Activated naive CD4-positive, alpha-beta T cell treated with anti-CD3 and anti-CD28 coated beads, Interleukin-2, amount 10 ng/mL, durations not matched to agents 7 days and 5 days (primary cell): ENCODE data around the gene DHRS2.

ENCODE experiments used
- CTCF ChIA-PET: fragments of 350-600 bp; sonication (Branson Sonifier 250); formaldehyde crosslinking; loops from one replicate; lab custom pipeline; 2021; ENCODE audit warnings: antibody characterized with exemption; lab: Charles Lee
- DNase-seq: peaks from one replicate; pipeline ENCODE4 v3.0.0-alpha.2; 2020
- H3K27ac Mint-ChIP-seq: one replicate; pipeline ENCODE4 v1.8.0; 2021; ENCODE audit warnings: mild to moderate bottlenecking, moderate library complexity, mixed read lengths
- H3K27me3 Mint-ChIP-seq: one replicate; pipeline ENCODE4 v1.8.0; 2021; ENCODE audit warnings: mild to moderate bottlenecking, mixed read lengths
- H3K36me3 Mint-ChIP-seq: one replicate; pipeline ENCODE4 v1.8.0; 2021; ENCODE audit warnings: mixed read lengths
- H3K4me1 Mint-ChIP-seq: one replicate; pipeline ENCODE4 v1.8.0; 2021; ENCODE audit warnings: mixed read lengths
- H3K4me3 Mint-ChIP-seq: one replicate; pipeline ENCODE4 v1.8.0; 2021; ENCODE audit warnings: mild to moderate bottlenecking, moderate library complexity, mixed read lengths
- H3K9me3 Mint-ChIP-seq: one replicate; pipeline ENCODE4 v1.8.0; 2021; ENCODE audit warnings: mixed read lengths

The DHRS2 gene

DNA sequence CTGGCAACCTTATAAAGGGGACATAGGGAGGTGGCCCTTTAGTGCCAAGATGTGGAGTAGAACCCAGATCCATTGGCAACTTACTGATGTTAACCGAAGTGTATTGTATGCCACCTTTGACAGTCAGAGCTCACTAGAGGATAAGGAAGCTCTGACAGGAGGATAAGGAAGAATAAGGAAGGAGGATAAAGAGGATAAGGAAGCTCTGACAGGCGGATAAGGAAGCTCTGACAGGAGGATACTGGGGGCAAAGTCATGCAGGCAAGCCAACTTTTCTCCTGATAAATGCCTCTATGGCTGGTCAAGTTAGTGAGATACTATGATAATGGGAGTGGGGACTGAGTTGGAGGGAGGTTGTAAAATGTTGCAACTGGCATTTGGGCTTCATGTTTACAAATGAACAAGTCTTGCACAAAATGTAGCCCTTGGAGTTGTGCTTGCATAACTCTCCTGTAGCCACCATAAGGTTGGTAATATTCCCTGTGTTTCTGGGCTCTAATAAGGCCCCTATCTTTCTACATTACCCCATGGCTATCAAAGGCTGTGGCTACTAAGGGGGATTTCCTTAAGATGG, 17.7 kb upstream of the DHRS2 start:
- Mint-ChIP-seq H3K27ac (no peak overlapping the region), H3K4me1 (no peaks in the 10 kb centered on the region), H3K36me3 (no peaks in the 10 kb centered on the region), H3K9me3 (no peaks in the 10 kb centered on the region), H3K27me3 (peaks cover 23% of the 10 kb centered on the region), H3K4me3 (no peak overlapping the region)
- CTCF ChIA-PET, result no interaction called here
- DNase-seq, result no peak

DNA sequence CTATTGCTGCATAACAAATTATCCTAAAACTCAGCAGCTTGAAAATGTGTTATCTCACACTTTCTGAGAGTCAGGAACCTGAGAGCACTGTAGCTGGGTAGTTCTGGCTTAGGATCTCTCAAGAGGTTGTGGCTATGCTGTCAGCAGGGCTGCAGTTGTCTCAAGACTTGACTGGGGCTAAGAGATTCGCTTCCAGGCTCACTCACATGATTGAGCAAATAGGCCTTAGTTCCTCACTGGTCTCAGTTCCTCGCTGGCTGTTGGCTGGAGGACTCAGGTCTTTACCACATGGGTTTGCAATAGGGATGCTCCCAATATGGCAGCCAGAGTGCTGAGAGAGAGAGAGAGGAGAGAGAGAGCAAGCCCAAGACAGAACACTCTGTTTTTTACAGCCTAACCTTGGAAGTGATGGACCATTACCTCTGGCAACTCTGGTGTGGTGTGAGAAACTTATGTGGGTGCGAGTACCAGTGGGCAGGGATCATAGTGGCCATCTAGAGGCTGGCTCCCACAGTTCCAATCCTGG, 15.9 kb upstream of the DHRS2 start:
- H3K9me3 Mint-ChIP-seq, result peaks cover 14% of the 10 kb centered on the region

DNA sequence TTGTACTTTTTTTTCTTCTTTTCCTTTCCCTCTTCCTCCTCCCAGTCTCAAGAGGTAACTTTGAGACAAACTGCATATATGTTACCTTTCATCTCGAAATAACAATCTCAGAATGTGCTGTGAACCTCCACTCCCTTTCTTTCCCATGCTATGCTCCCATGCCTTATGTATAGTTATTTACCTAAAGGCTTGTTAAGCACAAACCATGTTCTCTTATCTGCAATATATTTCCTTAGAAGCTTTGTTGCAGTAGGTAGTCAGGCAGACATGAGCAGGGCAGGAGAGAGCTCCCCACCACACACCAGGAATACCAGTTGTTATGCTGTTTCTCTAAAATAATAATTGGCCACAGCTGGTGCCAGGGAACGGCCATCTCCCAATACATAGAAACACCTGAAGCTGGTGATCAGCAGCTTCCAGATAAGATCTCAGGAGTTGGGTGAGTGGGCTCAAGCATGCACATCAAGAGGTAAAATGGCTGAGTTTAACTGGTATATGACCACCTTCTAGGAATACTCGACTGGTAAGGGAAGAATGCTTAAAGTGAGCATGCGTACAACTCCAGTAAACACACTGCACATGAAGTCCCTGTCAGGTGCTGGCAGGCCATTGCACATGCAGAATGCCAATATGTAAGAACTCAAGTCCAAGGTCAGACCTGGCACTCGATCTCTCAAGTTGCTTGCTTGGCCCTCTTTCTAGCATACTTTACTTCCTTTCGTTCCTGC, 14.8 kb upstream of the DHRS2 start:
- H3K4me1 Mint-ChIP-seq, result no peaks in the 10 kb centered on the region
- no peak overlapping the region for H3K27ac Mint-ChIP-seq
- H3K27me3 Mint-ChIP-seq, result peaks cover 12% of the 10 kb centered on the region
- CTCF ChIA-PET, result interaction anchor here (0.6 to 3.8 kb wide), 4 partner anchors 10 to 331 kb away, joined by 3 to 25 read pairs (median 3); no protein-coding TSS in a partner anchor
- peaks cover 16% of the 10 kb centered on the region for H3K9me3 Mint-ChIP-seq
- H3K4me3 Mint-ChIP-seq, result no peak overlapping the region
- no peaks in the 10 kb centered on the region for H3K36me3 Mint-ChIP-seq
- DNase-seq, result no peak

More for the DNA sequence above, 15.9 kb upstream of the DHRS2 start:
- no peak for DNase-seq
- Mint-ChIP-seq H3K4me3 (no peak overlapping the region), H3K27ac (no peak overlapping the region), H3K4me1 (no peaks in the 10 kb centered on the region), H3K27me3 (peaks cover 16% of the 10 kb centered on the region), H3K36me3 (no peaks in the 10 kb centered on the region)
- CTCF ChIA-PET, result interaction anchor here (3.8 kb wide), 1 partner anchor 12 kb away, joined by 25 read pairs; no protein-coding TSS in a partner anchor

DNA sequence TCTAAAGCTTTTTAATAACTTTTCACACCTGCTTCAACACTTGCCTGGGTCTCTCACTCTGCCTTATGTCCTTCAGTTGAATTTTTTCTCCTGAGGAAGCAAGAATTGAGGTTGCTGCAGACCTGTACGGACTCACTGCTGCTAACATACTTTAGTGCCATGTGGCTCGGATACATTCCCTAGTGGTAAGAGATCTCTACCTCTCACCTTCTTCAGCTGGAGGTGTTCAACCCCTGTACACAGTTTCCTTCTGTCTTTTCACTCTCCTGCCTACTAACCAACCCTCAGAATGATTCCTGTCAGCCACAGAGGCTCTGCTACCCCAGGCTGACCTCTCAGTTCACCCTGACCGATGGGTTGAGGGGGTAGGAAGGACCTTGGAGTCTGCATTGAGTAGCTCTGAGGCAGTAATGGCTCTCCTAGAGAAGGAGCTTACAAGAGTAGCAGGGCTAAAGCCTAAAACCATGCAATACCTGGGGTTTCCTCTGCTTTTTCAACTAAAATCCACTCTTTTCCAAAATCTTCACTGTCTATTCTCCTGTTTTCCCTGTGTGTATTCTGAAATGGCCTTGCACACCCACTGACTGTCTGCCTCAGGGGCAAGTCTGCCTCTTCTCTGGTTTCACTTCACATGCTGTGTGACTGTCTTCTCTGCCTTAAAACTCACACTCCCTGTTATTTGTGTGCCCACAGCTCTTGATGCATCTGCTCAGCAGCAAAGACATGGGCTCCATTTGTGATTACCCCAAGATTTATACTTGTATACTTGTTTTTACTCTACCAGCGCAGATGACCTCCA, 14.0 kb upstream of the DHRS2 start:
- Mint-ChIP-seq H3K27me3 (peaks cover 16% of the 10 kb centered on the region), H3K4me1 (no peaks in the 10 kb centered on the region), H3K4me3 (no peak overlapping the region), H3K9me3 (peaks cover 16% of the 10 kb centered on the region), H3K36me3 (no peaks in the 10 kb centered on the region), H3K27ac (no peak overlapping the region)
- CTCF ChIA-PET, result interaction anchor here (0.6 to 3.8 kb wide), 4 partner anchors 11 to 330 kb away, joined by 3 to 25 read pairs (median 3); no protein-coding TSS in a partner anchor
- no peak for DNase-seq

DNA sequence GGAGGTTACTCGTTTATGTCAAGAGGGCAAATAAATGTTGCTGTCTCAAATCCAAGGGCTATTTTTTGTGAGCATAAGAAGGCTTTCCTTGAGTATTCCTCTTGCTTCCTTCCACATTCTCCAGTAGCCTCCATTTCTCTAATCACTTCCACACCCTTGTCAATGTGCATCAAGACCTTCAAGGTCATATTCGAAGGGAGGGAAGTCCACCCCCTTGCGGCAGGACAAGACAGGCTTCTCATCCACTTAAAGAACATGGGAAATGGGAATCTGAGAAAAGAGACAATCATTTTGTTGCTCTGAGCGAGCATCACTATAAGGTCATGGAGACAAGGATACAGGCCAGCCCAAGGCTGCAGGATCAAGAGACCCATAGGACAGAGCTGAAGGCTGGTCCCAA, 13.2 kb upstream of the DHRS2 start:
- no peak for DNase-seq
- CTCF ChIA-PET, result interaction anchor here (1.3 to 3.8 kb wide), 2 partner anchors 10 to 12 kb away, joined by 3 to 25 read pairs; no protein-coding TSS in a partner anchor
- Mint-ChIP-seq H3K27me3 (peaks cover 17% of the 10 kb centered on the region), H3K27ac (no peak overlapping the region), H3K4me3 (no peak overlapping the region), H3K4me1 (no peaks in the 10 kb centered on the region), H3K9me3 (peaks cover 16% of the 10 kb centered on the region), H3K36me3 (no peaks in the 10 kb centered on the region)

DNA sequence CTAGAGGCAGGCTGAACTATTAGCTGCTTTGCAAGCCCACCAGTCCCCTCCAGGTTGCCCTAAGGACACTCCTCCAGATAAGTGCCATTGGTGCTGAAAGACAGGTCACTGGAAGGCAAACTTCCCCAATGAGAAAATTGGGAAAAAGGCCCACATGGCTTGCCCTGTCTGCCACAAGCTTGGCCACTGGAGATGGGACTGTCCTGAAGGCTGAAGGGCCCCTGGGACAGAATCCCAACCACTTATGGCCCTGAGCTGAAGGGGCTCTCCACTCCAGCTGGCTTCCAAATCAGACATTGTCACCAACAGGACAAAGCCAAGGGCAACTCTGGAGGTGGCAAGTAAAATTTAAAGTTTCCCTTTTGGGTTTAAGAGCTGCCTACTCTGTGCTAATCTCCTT, 12.2 kb upstream of the DHRS2 start:
- H3K27me3 Mint-ChIP-seq, result peaks cover 15% of the 10 kb centered on the region
- peaks cover 16% of the 10 kb centered on the region for H3K9me3 Mint-ChIP-seq
- CTCF ChIA-PET, result no interaction called here
- no peak for DNase-seq
- H3K36me3 Mint-ChIP-seq, result no peaks in the 10 kb centered on the region
- H3K4me3 Mint-ChIP-seq, result no peak overlapping the region
- H3K4me1 Mint-ChIP-seq, result no peaks in the 10 kb centered on the region
- H3K27ac Mint-ChIP-seq, result no peak overlapping the region

DNA sequence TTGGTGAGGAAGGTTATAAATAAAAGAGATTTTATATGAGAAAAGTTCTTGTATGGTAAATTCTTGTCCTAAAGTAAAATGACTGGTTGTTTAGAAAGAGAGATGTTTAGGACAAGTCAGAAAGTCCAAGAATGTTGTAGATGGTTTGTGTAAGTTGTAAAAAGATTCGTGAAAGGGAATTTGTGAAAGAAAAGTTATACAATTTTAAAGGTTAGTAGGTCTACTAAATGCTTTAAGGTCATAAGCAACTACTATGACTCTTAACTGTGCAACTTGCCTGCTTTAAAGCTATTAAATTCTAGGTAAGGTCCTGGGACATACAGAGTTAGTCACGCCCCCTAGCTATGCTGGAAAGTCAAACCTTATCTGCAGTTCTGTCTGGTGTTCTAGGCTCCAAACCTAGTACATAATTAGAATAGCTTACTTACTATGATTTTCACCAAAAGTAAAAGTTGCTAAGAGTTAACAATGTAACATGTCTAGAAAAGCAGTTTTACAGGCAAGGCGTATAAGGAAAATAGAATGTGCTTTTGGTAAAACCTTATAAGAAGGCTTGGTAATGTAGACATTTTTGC, 11.2 kb upstream of the DHRS2 start:
- Mint-ChIP-seq H3K36me3 (no peaks in the 10 kb centered on the region), H3K4me1 (no peaks in the 10 kb centered on the region), H3K9me3 (peaks cover 16% of the 10 kb centered on the region), H3K27me3 (peaks cover 10% of the 10 kb centered on the region), H3K27ac (no peak overlapping the region), H3K4me3 (no peak overlapping the region)
- CTCF ChIA-PET, result no interaction called here
- no peak for DNase-seq

DNA sequence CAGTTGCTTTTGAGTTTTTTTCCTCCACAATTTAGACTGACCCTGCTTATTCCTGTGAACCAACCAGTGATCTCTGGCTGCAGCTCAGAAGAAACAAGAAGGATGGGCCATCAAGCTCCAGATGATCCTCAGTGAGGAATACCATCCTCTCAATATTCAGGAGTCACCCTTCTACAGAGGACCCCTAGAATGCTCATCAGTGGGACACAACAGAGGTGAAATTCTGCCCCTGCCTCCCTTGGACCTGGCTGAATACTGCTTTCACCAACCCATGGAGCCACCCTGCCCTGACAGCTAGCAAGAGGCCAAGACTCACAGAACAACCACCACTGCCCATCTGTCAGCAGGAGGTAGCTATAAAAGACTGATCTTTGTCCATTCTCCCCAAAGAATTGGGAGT, 9.2 kb upstream of the DHRS2 start:
- Mint-ChIP-seq H3K36me3 (no peaks in the 10 kb centered on the region), H3K9me3 (peaks cover 16% of the 10 kb centered on the region), H3K27ac (no peak overlapping the region), H3K27me3 (peaks cover 13% of the 10 kb centered on the region), H3K4me3 (no peak overlapping the region), H3K4me1 (peaks cover under 1% of the 10 kb centered on the region)
- CTCF ChIA-PET, result no interaction called here
- DNase-seq, result no peak

DNA sequence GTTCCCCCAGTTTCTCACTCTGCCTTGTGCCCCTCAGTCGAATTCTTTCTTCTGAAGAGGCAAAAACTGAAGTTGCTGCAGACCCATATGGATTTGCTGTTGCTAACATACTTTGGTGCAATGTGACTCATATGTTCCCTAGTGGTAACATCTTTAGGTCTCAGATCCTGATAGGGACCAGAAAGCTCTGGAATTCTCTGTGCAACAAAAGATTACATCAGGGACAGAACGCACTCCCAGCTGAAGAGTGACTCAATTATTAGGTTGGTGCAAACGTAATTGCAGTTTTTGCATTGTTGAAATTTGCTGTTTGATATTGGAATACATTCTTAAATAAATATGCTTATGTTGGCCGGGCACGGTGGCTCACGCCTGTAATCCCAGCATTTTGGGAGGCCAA, 8.2 kb upstream of the DHRS2 start:
- Mint-ChIP-seq H3K9me3 (peaks cover 16% of the 10 kb centered on the region), H3K27ac (no peak overlapping the region), H3K4me3 (no peak overlapping the region), H3K27me3 (peaks cover 20% of the 10 kb centered on the region), H3K4me1 (peaks cover 5% of the 10 kb centered on the region), H3K36me3 (no peaks in the 10 kb centered on the region)
- DNase-seq, result no peak
- CTCF ChIA-PET, result no interaction called here

DNA sequence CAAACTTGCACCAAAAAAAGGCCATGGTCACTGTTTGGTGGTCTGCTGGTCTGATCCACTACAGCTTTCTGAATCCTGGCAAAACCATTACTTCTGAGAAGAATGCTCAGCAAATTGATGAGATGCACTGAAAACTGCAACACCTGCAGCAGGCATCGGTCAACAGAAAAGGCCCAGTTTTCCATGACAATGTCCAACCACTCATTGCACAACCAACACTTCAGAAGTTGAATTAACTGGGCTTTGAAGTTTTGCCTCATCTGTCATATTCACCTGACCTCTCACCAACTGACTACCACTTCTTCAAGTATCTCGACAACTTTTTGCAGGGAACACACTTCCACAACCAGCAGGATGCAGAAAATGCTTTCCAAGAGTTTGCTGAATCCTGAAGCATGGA, 7.0 kb upstream of the DHRS2 start:
- Mint-ChIP-seq H3K9me3 (peaks cover 13% of the 10 kb centered on the region), H3K36me3 (no peaks in the 10 kb centered on the region), H3K4me3 (no peak overlapping the region), H3K27me3 (peaks cover 27% of the 10 kb centered on the region), H3K27ac (no peak overlapping the region), H3K4me1 (peaks cover 5% of the 10 kb centered on the region)
- no peak for DNase-seq
- CTCF ChIA-PET, result interaction anchor here (0.7 to 1.1 kb wide), 3 partner anchors 19 to 40 kb away, joined by 3 read pairs; no protein-coding TSS in a partner anchor

DNA sequence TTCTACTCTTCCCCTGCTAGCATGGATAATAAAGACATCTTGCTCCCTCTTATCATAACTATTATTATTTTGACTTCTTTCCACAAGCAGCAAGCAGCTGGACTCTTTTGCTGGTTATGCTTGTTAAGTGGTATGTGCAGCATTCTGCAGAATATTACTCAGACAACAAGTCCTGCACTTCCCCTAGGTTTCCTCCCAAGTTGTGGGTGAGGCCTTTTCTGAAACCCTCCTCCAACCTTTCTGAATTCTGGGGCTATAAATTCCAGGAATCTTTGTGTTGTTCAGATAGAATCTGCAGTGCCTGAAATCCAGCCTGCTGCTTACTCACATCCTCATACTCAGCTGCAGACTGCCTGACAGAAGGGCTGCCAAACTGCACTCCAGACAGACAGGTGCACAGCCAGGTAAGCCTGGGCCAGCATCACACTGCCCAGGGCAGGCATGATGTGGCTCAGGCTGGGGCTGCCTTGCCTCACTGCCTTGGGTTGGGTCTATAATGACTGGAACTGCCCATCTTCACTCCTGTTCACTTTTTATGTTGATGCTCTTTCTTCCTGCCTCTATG, 6.2 kb upstream of the DHRS2 start:
- Mint-ChIP-seq H3K27me3 (peaks cover 27% of the 10 kb centered on the region), H3K9me3 (peaks cover 5% of the 10 kb centered on the region), H3K4me3 (no peak overlapping the region), H3K36me3 (no peaks in the 10 kb centered on the region), H3K27ac (no peak overlapping the region), H3K4me1 (peaks cover 5% of the 10 kb centered on the region)
- CTCF ChIA-PET, result interaction anchor here (0.7 to 4.0 kb wide), 5 partner anchors 10 to 41 kb away, joined by 3 to 33 read pairs (median 11); no protein-coding TSS in a partner anchor
- DNase-seq, result no peak

DNA sequence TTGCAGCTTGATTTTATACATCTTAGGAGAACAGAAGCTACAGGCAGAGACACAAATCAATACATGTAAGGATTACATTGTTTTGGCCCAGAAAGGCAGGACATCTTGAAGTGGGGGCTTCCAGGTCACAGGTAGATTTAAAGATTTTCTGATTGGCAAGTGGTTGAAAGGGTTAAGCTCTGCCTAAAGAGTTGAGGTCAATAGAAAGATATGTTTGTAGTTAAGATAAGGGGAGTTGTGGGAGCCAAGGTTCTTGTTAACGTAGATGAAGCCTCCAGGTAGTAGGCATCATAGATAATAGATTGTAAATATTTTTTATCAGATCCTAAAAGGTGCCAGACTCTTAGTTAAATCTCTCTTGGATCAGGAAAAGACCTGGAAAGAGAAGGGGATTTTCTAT, 5.5 kb upstream of the DHRS2 start:
- peaks cover 5% of the 10 kb centered on the region for H3K4me1 Mint-ChIP-seq

DNA sequence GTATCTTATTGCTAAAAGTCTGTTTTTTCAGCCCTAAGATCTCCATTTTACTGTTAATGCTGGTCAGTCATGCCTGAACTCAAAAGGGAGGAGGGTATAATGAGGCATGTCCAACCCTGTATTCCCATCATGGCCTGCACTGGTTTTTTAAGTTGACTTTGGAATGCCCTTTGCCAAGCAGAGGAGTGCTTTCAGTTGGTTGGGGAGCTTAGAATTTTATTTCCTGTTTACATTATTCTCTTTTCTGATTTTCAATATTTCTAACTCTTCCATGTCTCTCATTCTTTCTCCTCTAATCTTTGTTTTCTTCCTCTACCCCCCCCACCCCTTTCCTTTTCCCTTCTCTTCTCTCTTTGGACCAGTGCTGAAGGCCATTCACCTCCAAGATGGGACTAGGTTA, 4.9 kb upstream of the DHRS2 start:
- no peaks in the 10 kb centered on the region for H3K9me3 Mint-ChIP-seq
- CTCF ChIA-PET, result interaction anchor here (0.7 to 4.0 kb wide), 32 partner anchors 9 to 477 kb away, joined by 3 to 39 read pairs (median 5); partner anchors contain the start of gene DHRS4
- H3K36me3 Mint-ChIP-seq, result no peaks in the 10 kb centered on the region
- H3K4me3 Mint-ChIP-seq, result no peak overlapping the region
- DNase-seq, result no peak
- H3K27me3 Mint-ChIP-seq, result peaks cover 27% of the 10 kb centered on the region
- no peak overlapping the region for H3K27ac Mint-ChIP-seq
- peaks cover 5% of the 10 kb centered on the region for H3K4me1 Mint-ChIP-seq

More for the DNA sequence above, 5.5 kb upstream of the DHRS2 start:
- H3K27me3 Mint-ChIP-seq, result peaks cover 27% of the 10 kb centered on the region
- no peak overlapping the region for H3K4me3 Mint-ChIP-seq
- H3K36me3 Mint-ChIP-seq, result no peaks in the 10 kb centered on the region
- CTCF ChIA-PET, result interaction anchor here (1.3 to 4.0 kb wide), 9 partner anchors 9 to 478 kb away, joined by 4 to 33 read pairs (median 12); no protein-coding TSS in a partner anchor
- no peak overlapping the region for H3K27ac Mint-ChIP-seq
- DNase-seq, result no peak
- peaks cover 2% of the 10 kb centered on the region for H3K9me3 Mint-ChIP-seq
